Head of caudate nucleus (tissue), 42 donors: Measurements from ENCODE around the gene FUT4.
"Not testable (repeated sequence)": the region's sequence is repeated elsewhere in the genome, so short reads cannot be mapped to it uniquely, and the experiment has no call there.

ENCODE experiments used
- DNase-seq, 42 donors: peaks; one replicate each; pipeline versions ENCODE4 v3.0.0 to v3.0.0-alpha.2; 2020 to 2021; ENCODE audit warnings: mixed read lengths in 7 of 42
- intact Hi-C: fragments of 100-400 bp; cut with DNase I; formaldehyde crosslinking; loops from one replicate; pipeline ENCODE4 v1.15.0; 2022

Gene FUT4

GRCh38 chr11:94543695-94544645, at the start of gene FUT4:
TSS of gene FUT4 (plus strand) at chr11:94543921. CDS start at chr11:94544134, 213 bp downstream.
- peak; percentile 35 to 90 (median 82) for DNase-seq
- intact Hi-C loops, result no loop called here

- intact Hi-C loops, result no loop called here
- DNase-seq, result no peak
These were observed 49.5 kb upstream of the FUT4 start for GRCh38 chr11:94494126-94494680.

GRCh38 chr11:94500181-94500580, 43.5 kb upstream of the FUT4 start:
- intact Hi-C loops, result loop anchor here (10.0 kb wide), 1 partner anchor 605 kb away; no protein-coding TSS in a partner anchor
- no peak for DNase-seq

- intact Hi-C loops, result loop anchor here (10.0 kb wide), 1 partner anchor 607 kb away; no protein-coding TSS in a partner anchor
These were observed 42.2 kb upstream of the FUT4 start for GRCh38 chr11:94501522-94501921.

GRCh38 chr11:94504689-94505293, 38.9 kb upstream of the FUT4 start:
- DNase-seq, result peak in 1 of 42 donors; percentile 33
- intact Hi-C loops, result loop anchor here (10.0 kb wide), 1 partner anchor 610 kb away; no protein-coding TSS in a partner anchor

More at GRCh38 chr11:94501522-94501921, 42.2 kb upstream of the FUT4 start:
- no peak for DNase-seq

- DNase-seq, result not testable (repeated sequence)
- intact Hi-C loops, result loop anchor here (10.0 kb wide), 1 partner anchor 612 kb away; no protein-coding TSS in a partner anchor
These were observed 37.2 kb upstream of the FUT4 start for GRCh38 chr11:94506513-94506912.

GRCh38 chr11:94507485-94507884, 36.2 kb upstream of the FUT4 start:
- DNase-seq, result no peak
- intact Hi-C loops, result loop anchor here (10.0 kb wide), 1 partner anchor 613 kb away; no protein-coding TSS in a partner anchor

- intact Hi-C loops, result no loop called here
- peak; percentile 7 to 89 (median 70) for DNase-seq
These were observed 31.6 kb upstream of the FUT4 start, which contains the start of gene C11orf97 for GRCh38 chr11:94511932-94512781. TSS of gene C11orf97 (plus strand) at chr11:94512461. CDS start at chr11:94512529, 68 bp downstream.

- intact Hi-C loops, result no loop called here
- DNase-seq, result no peak
These were observed 30.6 kb upstream of the FUT4 start for GRCh38 chr11:94513091-94513490.

- intact Hi-C loops, result loop anchor here (5.0 kb wide), 1 partner anchor 87 kb away; no protein-coding TSS in a partner anchor
- DNase-seq, result no peak
These were observed 28.3 kb upstream of the FUT4 start for GRCh38 chr11:94515398-94515797.

GRCh38 chr11:94516725-94517124, 27.0 kb upstream of the FUT4 start:
- intact Hi-C loops, result loop anchor here (5.0 kb wide), 1 partner anchor 86 kb away; no protein-coding TSS in a partner anchor
- no peak for DNase-seq

- intact Hi-C loops, result loop anchor here (5.0 kb wide), 1 partner anchor 84 kb away; no protein-coding TSS in a partner anchor
- DNase-seq, result no peak
These were observed 25.4 kb upstream of the FUT4 start for GRCh38 chr11:94518300-94518699.

GRCh38 chr11:94519478-94520084, 24.1 kb upstream of the FUT4 start:
- intact Hi-C loops, result loop anchor here (5.0 kb wide), 1 partner anchor 83 kb away; no protein-coding TSS in a partner anchor
- peak in 5 of 42 donors; percentile 18 to 66 (median 30) for DNase-seq

GRCh38 chr11:94521684-94522083, 22.0 kb upstream of the FUT4 start:
- intact Hi-C loops, result no loop called here
- DNase-seq, result no peak

- DNase-seq, result no peak
- intact Hi-C loops, result no loop called here
These were observed 19.4 kb upstream of the FUT4 start for GRCh38 chr11:94524341-94524740.

GRCh38 chr11:94525546-94526324, 18.0 kb upstream of the FUT4 start:
- peak in 29 of 42 donors; percentile 23 to 71 (median 47) for DNase-seq
- intact Hi-C loops, result no loop called here
